GM12892 (cell line): ENCODE results near the gene LDAH.

Experiments used
- POLR2A ChIP-seq: IDR thresholded peaks from 2 replicates; pipeline ENCODE4 v1.6.1; 2011; ENCODE audit warnings: low read depth, low read length, control low read depth
- POLR2AphosphoS5 ChIP-seq: IDR thresholded peaks from 2 replicates; pipeline ENCODE4 v1.6.1; 2011; ENCODE audit warnings: low read depth, low read length, control low read depth

DNA sequence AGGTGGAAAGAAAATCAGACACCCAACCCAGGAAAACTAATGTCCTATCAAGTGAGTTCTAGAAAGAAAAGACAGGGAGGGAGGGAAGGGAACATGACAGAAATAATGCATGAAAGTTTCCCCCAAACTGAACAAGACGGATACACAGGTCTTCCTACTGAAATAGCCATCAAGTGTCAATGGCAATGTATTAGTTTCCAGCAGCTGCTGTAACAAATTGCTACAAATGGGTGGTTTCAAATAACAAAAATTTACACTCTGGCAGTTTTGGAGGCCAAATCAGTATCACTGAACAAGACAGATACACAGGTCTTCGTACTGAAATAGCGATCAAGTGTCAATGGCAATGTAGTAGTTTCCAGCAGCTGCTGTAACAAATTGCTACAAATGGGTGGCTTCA lies 70.6 kb downstream of the LDAH start:
- TF ChIP-seq POLR2AphosphoS5 (no peak), POLR2A (no peak)
